GM12878 (cell line): ENCODE measurements around the gene CLK1.

ENCODE experiments used
- ATF7 ChIP-seq: fragments of 450-650 bp; IDR thresholded peaks from 2 replicates; pipeline ENCODE4 v1.6.1; 2016; ENCODE audit warnings: low read depth, mild to moderate bottlenecking
- BACH1 ChIP-seq: fragments of 450-650 bp; IDR thresholded peaks from 2 replicates; pipeline ENCODE4 v1.6.1; 2017; ENCODE audit warnings: mild to moderate bottlenecking, borderline replicate concordance
- BCLAF1 ChIP-seq: fragments of 450-650 bp; IDR thresholded peaks from 2 replicates; pipeline ENCODE4 v1.6.1; 2017; ENCODE audit warnings: antibody characterized with exemption, mild to moderate bottlenecking, moderate library complexity
- CHD2 ChIP-seq: IDR thresholded peaks from 2 replicates; pipeline ENCODE4 v1.6.1; 2011; ENCODE audit warnings: low read depth, low read length, improper control_type of control experiment, borderline replicate concordance
- IRF3 ChIP-seq: fragments of 450-650 bp; IDR thresholded peaks from 2 replicates; pipeline ENCODE4 v1.6.1; 2014; ENCODE audit warnings: mild to moderate bottlenecking
- JUND ChIP-seq: IDR thresholded peaks from 2 replicates; pipeline ENCODE4 v1.6.1; 2012; ENCODE audit warnings: low read depth, mild to moderate bottlenecking, low read length, improper control_type of control experiment, moderate library complexity
- POLR2AphosphoS5 ChIP-seq: IDR thresholded peaks from 2 replicates; pipeline ENCODE4 v1.6.1; 2011; ENCODE audit warnings: mild to moderate bottlenecking, low read length, inconsistent platforms
- RFX5 ChIP-seq: IDR thresholded peaks from 2 replicates; pipeline ENCODE4 v1.6.1; 2011; ENCODE audit warnings: low read depth, low read length, improper control_type of control experiment
- TAF1 ChIP-seq: IDR thresholded peaks from 2 replicates; pipeline ENCODE4 v1.6.1; 2011; ENCODE audit warnings: mild to moderate bottlenecking, low read depth, low read length, borderline replicate concordance
- TF ChIP-seq, protein P1 (sequence below), 3 experiments: IDR thresholded peaks in 2 of 3; conservative IDR thresholded peaks in 1 of 3; 2 replicates each; pipeline ENCODE4 v1.5.1; 2011; ENCODE audit warnings: low read depth in 3 of 3, low read length in 3 of 3, mild to moderate bottlenecking in 3 of 3, control low read depth in 2 of 3, moderate library complexity in 2 of 3, inconsistent platforms in 1 of 3, mixed read lengths in 1 of 3; ENCODE audit not compliant: control insufficient read depth in 2 of 3, insufficient read depth in 1 of 3; ENCODE audit errors: extremely low read depth in 1 of 3
- TF ChIP-seq, protein P2 (sequence below): IDR thresholded peaks from 2 replicates; pipeline ENCODE4 v1.6.1; 2012; ENCODE audit warnings: mild to moderate bottlenecking, low read depth, low read length
- TF ChIP-seq, protein P3 (sequence below): IDR thresholded peaks from 2 replicates; pipeline ENCODE4 v1.6.1; 2011; ENCODE audit warnings: low read depth, low read length, improper control_type of control experiment, borderline replicate concordance
- TF ChIP-seq, protein P4 (sequence below): IDR thresholded peaks from 2 replicates; pipeline ENCODE4 v1.6.1; 2012; ENCODE audit warnings: low read depth, low read length, improper control_type of control experiment

DNA sequence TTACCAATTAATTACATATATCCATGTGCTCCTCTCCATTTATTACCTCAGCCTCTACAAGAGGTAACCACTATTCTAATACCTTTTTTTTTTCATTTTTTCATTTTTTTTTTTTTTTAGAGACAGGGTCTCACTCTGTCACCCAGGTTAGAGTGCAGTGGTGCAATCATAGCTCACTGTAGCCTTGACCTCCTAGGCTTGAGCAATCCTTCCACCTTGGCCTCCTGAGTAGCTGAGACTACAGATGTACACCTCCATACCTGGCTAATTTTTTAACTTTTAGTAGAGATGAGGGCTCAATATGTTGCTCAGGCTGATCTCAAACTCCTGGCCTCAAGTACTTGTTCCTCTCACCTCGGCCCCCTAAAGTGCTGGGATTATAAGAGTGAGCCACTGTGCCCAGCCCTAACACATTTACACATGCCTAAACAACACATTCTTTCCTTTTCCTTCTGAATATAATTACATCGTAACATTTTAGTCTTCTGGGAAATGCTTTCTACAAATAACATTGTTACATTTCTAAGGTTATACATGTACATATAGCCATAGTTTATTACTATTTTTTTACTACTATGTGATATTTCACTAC, 13.9 kb upstream of the CLK1 start:
- no peak for TF ChIP-seq ATF7
- TF ChIP-seq, protein P1, sequence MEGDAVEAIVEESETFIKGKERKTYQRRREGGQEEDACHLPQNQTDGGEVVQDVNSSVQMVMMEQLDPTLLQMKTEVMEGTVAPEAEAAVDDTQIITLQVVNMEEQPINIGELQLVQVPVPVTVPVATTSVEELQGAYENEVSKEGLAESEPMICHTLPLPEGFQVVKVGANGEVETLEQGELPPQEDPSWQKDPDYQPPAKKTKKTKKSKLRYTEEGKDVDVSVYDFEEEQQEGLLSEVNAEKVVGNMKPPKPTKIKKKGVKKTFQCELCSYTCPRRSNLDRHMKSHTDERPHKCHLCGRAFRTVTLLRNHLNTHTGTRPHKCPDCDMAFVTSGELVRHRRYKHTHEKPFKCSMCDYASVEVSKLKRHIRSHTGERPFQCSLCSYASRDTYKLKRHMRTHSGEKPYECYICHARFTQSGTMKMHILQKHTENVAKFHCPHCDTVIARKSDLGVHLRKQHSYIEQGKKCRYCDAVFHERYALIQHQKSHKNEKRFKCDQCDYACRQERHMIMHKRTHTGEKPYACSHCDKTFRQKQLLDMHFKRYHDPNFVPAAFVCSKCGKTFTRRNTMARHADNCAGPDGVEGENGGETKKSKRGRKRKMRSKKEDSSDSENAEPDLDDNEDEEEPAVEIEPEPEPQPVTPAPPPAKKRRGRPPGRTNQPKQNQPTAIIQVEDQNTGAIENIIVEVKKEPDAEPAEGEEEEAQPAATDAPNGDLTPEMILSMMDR (IDR thresholded peaks at IDR 0.05 in 2 of 3, conservative IDR thresholded peaks at IDR 0.05 in 1 of 3; ENCODE audit: control insufficient read depth in 2 of 3, extremely low read depth in 1 of 3, insufficient read depth in 1 of 3, low read depth in 3 of 3, low read length in 3 of 3): no peak
- TF ChIP-seq, protein P2, sequence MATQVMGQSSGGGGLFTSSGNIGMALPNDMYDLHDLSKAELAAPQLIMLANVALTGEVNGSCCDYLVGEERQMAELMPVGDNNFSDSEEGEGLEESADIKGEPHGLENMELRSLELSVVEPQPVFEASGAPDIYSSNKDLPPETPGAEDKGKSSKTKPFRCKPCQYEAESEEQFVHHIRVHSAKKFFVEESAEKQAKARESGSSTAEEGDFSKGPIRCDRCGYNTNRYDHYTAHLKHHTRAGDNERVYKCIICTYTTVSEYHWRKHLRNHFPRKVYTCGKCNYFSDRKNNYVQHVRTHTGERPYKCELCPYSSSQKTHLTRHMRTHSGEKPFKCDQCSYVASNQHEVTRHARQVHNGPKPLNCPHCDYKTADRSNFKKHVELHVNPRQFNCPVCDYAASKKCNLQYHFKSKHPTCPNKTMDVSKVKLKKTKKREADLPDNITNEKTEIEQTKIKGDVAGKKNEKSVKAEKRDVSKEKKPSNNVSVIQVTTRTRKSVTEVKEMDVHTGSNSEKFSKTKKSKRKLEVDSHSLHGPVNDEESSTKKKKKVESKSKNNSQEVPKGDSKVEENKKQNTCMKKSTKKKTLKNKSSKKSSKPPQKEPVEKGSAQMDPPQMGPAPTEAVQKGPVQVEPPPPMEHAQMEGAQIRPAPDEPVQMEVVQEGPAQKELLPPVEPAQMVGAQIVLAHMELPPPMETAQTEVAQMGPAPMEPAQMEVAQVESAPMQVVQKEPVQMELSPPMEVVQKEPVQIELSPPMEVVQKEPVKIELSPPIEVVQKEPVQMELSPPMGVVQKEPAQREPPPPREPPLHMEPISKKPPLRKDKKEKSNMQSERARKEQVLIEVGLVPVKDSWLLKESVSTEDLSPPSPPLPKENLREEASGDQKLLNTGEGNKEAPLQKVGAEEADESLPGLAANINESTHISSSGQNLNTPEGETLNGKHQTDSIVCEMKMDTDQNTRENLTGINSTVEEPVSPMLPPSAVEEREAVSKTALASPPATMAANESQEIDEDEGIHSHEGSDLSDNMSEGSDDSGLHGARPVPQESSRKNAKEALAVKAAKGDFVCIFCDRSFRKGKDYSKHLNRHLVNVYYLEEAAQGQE: no peak
- TF ChIP-seq, protein P3, sequence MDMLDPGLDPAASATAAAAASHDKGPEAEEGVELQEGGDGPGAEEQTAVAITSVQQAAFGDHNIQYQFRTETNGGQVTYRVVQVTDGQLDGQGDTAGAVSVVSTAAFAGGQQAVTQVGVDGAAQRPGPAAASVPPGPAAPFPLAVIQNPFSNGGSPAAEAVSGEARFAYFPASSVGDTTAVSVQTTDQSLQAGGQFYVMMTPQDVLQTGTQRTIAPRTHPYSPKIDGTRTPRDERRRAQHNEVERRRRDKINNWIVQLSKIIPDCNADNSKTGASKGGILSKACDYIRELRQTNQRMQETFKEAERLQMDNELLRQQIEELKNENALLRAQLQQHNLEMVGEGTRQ: no peak
- no peak for TF ChIP-seq JUND
- no peak for TF ChIP-seq CHD2
- no peak for TF ChIP-seq BACH1
- TF ChIP-seq, protein P4, sequence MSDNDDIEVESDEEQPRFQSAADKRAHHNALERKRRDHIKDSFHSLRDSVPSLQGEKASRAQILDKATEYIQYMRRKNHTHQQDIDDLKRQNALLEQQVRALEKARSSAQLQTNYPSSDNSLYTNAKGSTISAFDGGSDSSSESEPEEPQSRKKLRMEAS: no peak
- TF ChIP-seq TAF1: no peak
- no peak for TF ChIP-seq RFX5
- no peak for TF ChIP-seq BCLAF1
- no peak for TF ChIP-seq POLR2AphosphoS5
- no peak for TF ChIP-seq IRF3
